Activated CD4-positive, alpha-beta T cell treated with anti-CD3 and anti-CD28 coated beads, Interleukin-2, Interleukin-6, amounts not matched to agents 100 ng/mL and 50 ng/mL, durations not matched to agents 16 hours and 8 hours (primary cell): ENCODE data around the gene RECK.
"Not testable (repeated sequence)": the region's sequence is repeated elsewhere in the genome, so short reads cannot be mapped to it uniquely, and the experiment has no call there.

Source experiments
- DNase-seq: peaks from one replicate; pipeline ENCODE4 v3.0.0-alpha.2; 2020

Gene RECK

GRCh38 chr9:36118706-36119105 lies 82.0 kb downstream of the RECK start:
- DNase-seq: no peak

- no peak for DNase-seq
Measured at GRCh38 chr9:36119476-36119875, 82.8 kb downstream of the RECK start.

DNA sequence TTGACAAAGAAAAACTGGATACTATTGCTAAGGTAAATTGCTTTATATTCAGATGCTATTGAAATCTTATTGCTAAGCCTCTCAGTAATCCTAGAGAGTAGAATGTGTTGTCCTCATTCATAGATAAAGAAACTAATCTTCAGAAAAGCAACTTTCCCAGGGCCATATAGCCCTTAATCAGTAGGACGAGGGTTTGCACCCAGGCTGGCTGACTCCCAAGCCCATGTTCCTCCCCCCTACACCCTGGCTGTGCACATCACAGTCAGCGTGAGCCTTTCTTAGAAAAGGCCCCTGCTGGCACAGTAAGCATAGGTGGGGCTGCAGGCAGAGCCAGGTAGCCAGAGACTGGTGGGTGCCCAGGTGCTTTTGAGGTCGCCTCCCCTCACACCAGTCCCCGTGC lies 84.0 kb downstream of the RECK start:
- no peak for DNase-seq

DNA sequence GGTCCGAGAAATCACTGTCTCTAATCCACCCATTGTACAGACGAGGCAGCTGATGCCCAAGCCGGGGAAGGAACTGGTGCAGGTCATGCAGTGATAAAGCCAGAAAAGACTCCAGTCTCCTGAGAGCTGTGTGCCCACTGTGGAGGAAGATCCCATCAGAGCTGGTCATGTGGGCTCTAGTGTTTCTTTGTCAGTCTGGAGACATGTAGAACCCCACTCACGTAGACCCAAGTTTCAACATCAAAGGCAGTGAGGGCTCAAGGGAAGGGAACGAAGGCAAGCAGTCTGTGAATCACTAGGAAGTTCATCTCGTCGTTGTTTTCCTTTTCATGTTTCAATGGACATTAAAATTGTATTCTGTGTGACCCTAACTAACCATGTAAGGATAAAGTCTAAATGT lies 85.3 kb downstream of the RECK start:
- no peak for DNase-seq

DNA sequence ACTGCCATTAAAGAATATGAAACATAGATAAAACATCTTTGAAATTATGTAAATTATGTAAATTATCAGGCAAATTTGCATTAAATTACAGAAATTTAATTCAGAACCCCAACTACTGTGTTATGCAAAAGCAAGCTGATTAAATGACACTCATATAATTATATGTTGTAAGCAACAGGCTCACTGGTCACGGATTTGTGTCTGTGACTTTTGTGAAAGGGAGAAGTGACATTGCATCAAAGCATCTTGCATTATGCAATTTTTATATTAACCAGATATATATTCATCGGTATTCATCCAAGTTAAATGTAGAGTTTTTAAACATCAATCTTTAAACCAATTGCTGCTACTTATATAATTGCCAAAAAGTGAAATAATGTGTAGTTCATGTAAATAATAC lies 86.8 kb downstream of the RECK start:
- DNase-seq: no peak

DNA sequence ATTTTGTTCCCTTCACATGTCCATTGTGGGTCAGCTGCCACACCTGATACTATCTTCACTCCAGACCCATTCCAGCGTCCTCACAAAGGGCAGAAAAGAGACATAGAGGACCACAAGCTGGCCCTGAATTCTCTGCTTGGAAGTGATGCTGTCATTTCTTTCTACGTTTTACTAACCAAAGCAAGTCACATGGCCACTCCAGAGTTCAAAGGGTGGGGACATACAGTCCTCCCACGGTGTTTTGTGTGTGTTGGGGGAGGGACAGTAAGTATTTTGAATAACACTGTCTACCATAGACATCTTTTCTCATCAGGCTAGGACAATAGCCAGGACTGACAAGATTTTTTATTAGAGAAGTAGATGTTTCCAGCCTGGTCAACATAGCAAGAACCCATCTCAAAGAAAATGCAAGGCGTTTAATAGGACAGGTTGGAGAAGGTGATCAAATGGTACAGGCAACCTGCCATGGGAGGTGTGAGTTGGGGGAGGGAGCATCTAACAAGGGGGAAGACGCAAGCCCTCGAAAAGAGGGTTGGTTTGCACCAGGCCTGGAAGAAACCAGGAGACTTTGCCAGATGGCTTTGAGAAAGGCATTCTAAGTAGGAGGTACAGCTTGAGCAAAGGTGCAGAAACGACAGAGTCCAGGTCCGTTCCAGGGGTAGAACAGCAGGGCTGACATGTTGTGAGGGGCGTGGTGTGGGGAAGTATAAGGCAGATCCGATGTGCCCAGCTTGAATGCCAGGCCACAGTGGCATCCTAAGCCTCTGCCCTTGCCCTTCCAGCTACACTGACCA lies 88.5 kb downstream of the RECK start:
- no peak for DNase-seq

DNA sequence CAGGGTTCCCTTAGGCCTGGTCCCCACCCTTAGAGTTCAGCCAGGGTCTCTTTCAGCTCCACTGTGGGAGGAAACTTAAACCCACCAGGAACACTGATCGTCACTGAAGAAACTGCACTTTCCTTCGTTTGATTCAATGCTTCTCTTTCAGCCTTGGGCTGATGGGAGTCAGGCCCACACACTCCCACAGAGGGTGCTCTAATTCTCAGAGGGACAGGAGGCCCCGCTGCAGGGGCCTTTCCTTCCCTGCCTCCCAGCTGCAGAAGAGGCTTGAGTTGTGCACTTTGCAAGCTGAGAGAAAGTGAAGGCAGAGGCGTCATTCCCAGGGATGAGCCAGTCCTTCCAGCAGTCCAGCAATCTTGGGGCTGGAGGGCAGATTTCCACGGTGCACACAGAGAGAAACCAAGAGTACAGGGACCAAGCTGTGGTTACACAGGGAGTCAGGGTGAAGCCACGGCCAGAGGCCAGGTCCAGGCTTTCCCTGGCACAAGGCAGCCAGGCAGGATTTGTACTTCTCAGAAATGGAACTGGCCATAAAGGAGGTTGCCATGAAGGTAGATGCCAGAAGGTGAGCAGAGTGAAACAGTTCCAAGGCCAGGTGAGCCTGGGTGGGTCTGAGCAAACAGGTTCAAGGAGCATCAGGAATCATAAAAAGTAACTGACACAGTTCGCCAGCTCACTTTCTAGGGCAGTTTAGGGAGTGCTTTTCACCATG lies 89.5 kb downstream of the RECK start:
- DNase-seq: no peak

DNA sequence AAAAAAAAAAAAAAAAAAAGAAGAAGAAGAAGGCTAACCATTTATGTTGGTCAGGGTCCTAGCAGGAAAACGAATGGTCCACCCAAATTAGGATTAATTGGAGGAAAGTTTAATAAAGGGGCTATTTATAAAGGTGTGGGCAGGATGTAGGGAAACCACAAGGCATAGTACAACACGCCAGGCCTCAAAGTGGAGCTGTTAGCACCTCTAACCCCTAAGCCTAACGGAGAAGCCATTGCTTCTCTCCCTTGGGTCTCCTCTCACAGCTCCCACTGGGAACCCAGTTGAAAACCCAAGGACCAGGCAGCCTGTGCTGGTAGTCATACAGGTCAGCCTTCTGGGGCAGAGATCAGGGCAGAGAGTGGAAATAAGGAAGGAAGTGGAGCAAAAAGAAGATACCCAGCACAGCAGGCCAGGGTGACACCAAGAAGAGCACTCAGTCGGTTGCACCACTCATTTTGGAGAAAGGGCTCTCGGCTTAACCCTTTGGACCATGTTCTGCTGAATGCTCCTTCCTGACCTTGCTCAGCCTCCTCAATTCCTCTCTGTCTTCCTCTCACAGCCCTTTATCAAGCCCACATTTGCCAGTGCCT lies 91.0 kb downstream of the RECK start:
- DNase-seq: no peak

GRCh38 chr9:36128349-36128748 lies 91.6 kb downstream of the RECK start:
- no peak for DNase-seq

- DNase-seq: no peak
Measured at GRCh38 chr9:36129139-36129538, 92.4 kb downstream of the RECK start.

DNA sequence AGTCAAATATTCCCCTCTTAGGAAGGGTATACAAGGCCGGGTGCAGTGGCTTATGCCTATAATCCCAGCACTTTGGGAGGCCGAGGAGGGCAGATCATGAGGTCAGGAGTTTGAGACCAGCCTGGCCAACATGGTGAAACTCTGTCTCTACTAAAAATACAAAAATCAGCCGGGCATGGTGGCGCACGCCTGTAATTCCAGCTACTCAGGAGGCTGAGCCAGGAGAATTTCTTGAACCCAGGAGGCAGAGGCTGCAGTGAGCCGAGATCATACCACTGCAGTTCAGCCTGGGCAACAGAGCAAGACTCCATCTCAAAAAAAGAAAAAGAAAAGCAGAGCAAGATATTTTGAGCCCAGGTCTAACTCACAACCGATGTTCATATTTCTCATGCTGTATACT lies 95.0 kb downstream of the RECK start:
- not testable (repeated sequence) for DNase-seq

GRCh38 chr9:36132086-36132485 lies 95.4 kb downstream of the RECK start:
- no peak for DNase-seq

- no peak for DNase-seq
Measured at GRCh38 chr9:36134761-36135505, 98.2 kb downstream of the RECK start.

- no peak for DNase-seq
Measured at GRCh38 chr9:36135741-36136271, 99.1 kb downstream of the RECK start.

DNA sequence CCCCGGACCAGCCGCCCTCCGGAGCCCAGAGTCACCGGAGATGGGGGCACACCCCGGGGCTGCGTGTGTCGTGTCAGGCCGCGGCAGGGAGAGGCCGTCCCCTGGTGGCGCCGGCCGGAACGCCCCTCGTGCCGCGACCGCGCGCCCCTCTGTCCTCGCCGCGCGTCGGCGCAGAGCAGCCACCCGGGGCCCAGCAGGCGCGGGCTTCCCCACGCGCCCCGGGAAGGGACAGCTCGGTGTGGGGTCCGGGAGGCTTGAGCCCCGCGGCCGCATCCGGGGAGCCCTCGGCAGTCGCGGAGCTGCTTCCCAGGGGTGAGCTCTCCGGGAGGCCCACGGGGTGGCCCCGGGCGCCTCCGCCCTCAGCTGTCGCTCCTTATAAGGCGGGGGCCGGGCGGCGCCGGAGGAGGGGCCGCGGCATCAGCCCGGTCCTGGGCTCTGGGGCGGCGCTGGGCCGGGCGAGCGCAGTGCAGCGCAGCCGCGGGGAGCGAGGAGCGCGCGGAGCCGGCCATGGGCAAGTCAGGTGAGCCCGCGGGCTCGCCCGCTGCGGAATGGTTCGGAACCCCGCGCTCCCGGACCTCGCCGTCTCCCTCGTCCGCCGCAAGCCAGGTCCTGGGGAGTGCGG lies 99.7 kb downstream of the RECK start, which contains the start of gene GLIPR2:
Gene GLIPR2, plus strand, starts transcription at position 462 of the 622 bp plus-strand sequence. Its CDS starts 46 bp downstream, at position 508.
- peak; percentile 85 for DNase-seq

GRCh38 chr9:36136894-36137391 lies 100.2 kb downstream of the RECK start:
- peak; percentile 19 for DNase-seq

GRCh38 chr9:36137392-36138004 lies 100.8 kb downstream of the RECK start:
- no peak for DNase-seq

GRCh38 chr9:36138496-36138895 lies 101.8 kb downstream of the RECK start:
- DNase-seq: no peak

GRCh38 chr9:36138901-36139300 lies 102.2 kb downstream of the RECK start:
- no peak for DNase-seq

- peak; percentile 40 for DNase-seq
Measured at GRCh38 chr9:36140086-36141084, 103.7 kb downstream of the RECK start.
